HCT116 (cell line): ENCODE data around the gene CIROP. TPM values are rescaled to one million over a fixed set of nuclear protein-coding genes. Genes with fewer than 3 reads are reported as not detected.
A peak's percentile ranks its signal among the peaks of the same experiment; 100 is the strongest.

Experiments used
- ATAC-seq: fragments of 200-7000 bp; cut with Tn5 transposase; 2 replicates; pipeline ENCODE4 v1.9.1; 2020; ENCODE audit warnings: mild to moderate bottlenecking, moderate library complexity
- BruUV-seq: library from RNA; stranded (reverse); fragments of 400-500 nt; replicated peaks from 2 replicates; lab custom pipeline; 2021; lab: Mats Ljungman, UMichigan
- CTCF ChIA-PET: fragments of 300-600 bp; sonication (Branson Sonifier 250); formaldehyde crosslinking; loops from one replicate; lab custom pipeline; 2021; ENCODE audit warnings: antibody characterized with exemption; lab: Charles Lee
- POLR2A ChIA-PET: fragments of 300-600, 350-600 bp; sonication (Branson Sonifier 250); formaldehyde crosslinking; loops from one replicate; lab custom pipeline; 2021; ENCODE audit warnings: antibody characterized with exemption; lab: Charles Lee
- RAD21 ChIA-PET, 2 experiments: fragments of 300-600 bp; sonication (Branson Sonifier 250); formaldehyde crosslinking; loops; one replicate each; lab custom pipeline; 2023; ENCODE audit warnings: low total read pairs in 2 of 2; ENCODE audit not compliant: uncharacterized antibody in 2 of 2, unreplicated experiment in 2 of 2, low non-redundant PET in 1 of 2; lab: Charles Lee
- DNase-seq: peaks from one replicate; pipeline ENCODE4 v3.0.0-alpha.2; 2010; ENCODE audit warnings: low read depth, low spot score
- H2AFZ ChIP-seq: fragments of 200-600 bp; shearing (Covaris generic), sonication (generic); 2 replicates; pipeline ENCODE4 v1.6.1; 2017; ENCODE audit warnings: low read depth, mixed run types, mixed read lengths, antibody characterized with exemption, low read length; ENCODE audit not compliant: poor library complexity, severe bottlenecking
- H3K27ac ChIP-seq: 2 replicates; pipeline ENCODE4 v1.5.1; 2012; ENCODE audit warnings: low read depth, low read length
- H3K27me3 ChIP-seq: fragments of 200-600 bp; sonication (generic); 2 replicates; pipeline ENCODE4 v1.6.1; 2016; ENCODE audit warnings: mixed run types, low read length, mixed read lengths; ENCODE audit not compliant: insufficient read depth
- H3K36me3 ChIP-seq, 2 experiments: fragments of 200-500 bp in 1 of 2; fragments of 200-600 bp in 1 of 2; sonication (Bioruptor generic) in 1 of 2; sonication (generic) in 1 of 2; 2 replicates each; pipeline versions ENCODE4 v1.5.1 to v1.6.1; 2014 to 2016; ENCODE audit warnings: low read length in 2 of 2, inconsistent platforms in 1 of 2, mixed read lengths in 1 of 2, mixed run types in 1 of 2; ENCODE audit not compliant: insufficient read depth in 2 of 2, control insufficient read depth in 1 of 2
- H3K4me1 ChIP-seq, 2 experiments: fragments of 200-600 bp in 1 of 2; sonication (generic) in 1 of 2; 2 replicates each; pipeline versions ENCODE4 v1.5.1 to v1.6.1; 2012 to 2017; ENCODE audit warnings: low read length in 2 of 2, inconsistent platforms in 1 of 2, mild to moderate bottlenecking in 1 of 2, mixed read lengths in 1 of 2, mixed run types in 1 of 2, moderate library complexity in 1 of 2; ENCODE audit not compliant: insufficient read depth in 2 of 2, control insufficient read depth in 1 of 2
- H3K4me2 ChIP-seq: fragments of 200-600 bp; sonication (generic); 2 replicates; pipeline ENCODE4 v1.6.1; 2017; ENCODE audit warnings: mixed run types, low read length, mixed read lengths
- H3K4me3 ChIP-seq, 2 experiments: fragments of 200-600 bp in 1 of 2; sonication (generic) in 1 of 2; replicated peaks in 1 of 2; 2 replicates each; pipeline ENCODE4 v1.5.1; 2011 to 2016; ENCODE audit warnings: low read length in 2 of 2, control low read depth in 1 of 2, low read depth in 1 of 2, mild to moderate bottlenecking in 1 of 2, mixed read lengths in 1 of 2, mixed run types in 1 of 2
- H3K79me2 ChIP-seq: fragments of 200-600 bp; sonication (generic); 2 replicates; pipeline ENCODE4 v1.6.1; 2017; ENCODE audit warnings: mild to moderate bottlenecking, mixed run types, low read length, moderate library complexity, mixed read lengths; ENCODE audit not compliant: insufficient read depth
- H3K9ac ChIP-seq: fragments of 200-600 bp; sonication (generic); 2 replicates; pipeline ENCODE4 v1.6.1; 2016; ENCODE audit warnings: low read length, mixed read lengths
- H3K9me2 ChIP-seq: fragments of 200-600 bp; sonication (generic), shearing (Covaris generic); 2 replicates; pipeline ENCODE4 v1.6.1; 2017; ENCODE audit warnings: mixed run types, mild to moderate bottlenecking, moderate library complexity; ENCODE audit not compliant: insufficient read depth
- H3K9me3 ChIP-seq, 2 experiments: fragments of 200-500 bp in 1 of 2; fragments of 200-600 bp in 1 of 2; sonication (Bioruptor generic) in 1 of 2; sonication (generic) in 1 of 2; 2 replicates each; pipeline ENCODE4 v1.6.1; 2014 to 2017; ENCODE audit warnings: low read length in 2 of 2, mixed read lengths in 2 of 2, inconsistent platforms in 1 of 2, low read depth in 1 of 2, mild to moderate bottlenecking in 1 of 2, mixed run types in 1 of 2, moderate library complexity in 1 of 2; ENCODE audit not compliant: control insufficient read depth in 1 of 2, insufficient read depth in 1 of 2
- H4K20me1 ChIP-seq: fragments of 200-600 bp; sonication (generic), shearing (Covaris generic); 2 replicates; pipeline ENCODE4 v1.6.1; 2017; ENCODE audit warnings: mixed run types, mild to moderate bottlenecking, moderate library complexity; ENCODE audit not compliant: insufficient read depth
- CBX3 ChIP-seq: IDR thresholded peaks from 2 replicates; pipeline ENCODE4 v1.6.1; 2012; ENCODE audit warnings: low read depth
- CEBPB ChIP-seq: IDR thresholded peaks from 2 replicates; pipeline ENCODE4 v1.6.1; 2012; ENCODE audit warnings: low read depth
- EGR1 ChIP-seq: IDR thresholded peaks from 2 replicates; pipeline ENCODE4 v1.6.1; 2012; ENCODE audit warnings: low read depth
- ELF1 ChIP-seq: IDR thresholded peaks from 2 replicates; pipeline ENCODE4 v1.6.1; 2012; ENCODE audit warnings: low read depth, borderline replicate concordance
- EZH2 ChIP-seq: fragments of 200-600 bp; sonication (generic); IDR thresholded peaks from 2 replicates; pipeline ENCODE4 v1.6.1; 2017; ENCODE audit warnings: antibody characterized with exemption, mixed run types
- EZH2phosphoT487 ChIP-seq: fragments of 200-600 bp; IDR thresholded peaks from 2 replicates; pipeline ENCODE4 v1.6.1; 2018; ENCODE audit warnings: antibody characterized with exemption, borderline replicate concordance
- FOSL1 ChIP-seq: IDR thresholded peaks from 2 replicates; pipeline ENCODE4 v1.6.1; 2012; ENCODE audit warnings: low read depth
- POLR2A ChIP-seq: IDR thresholded peaks from 2 replicates; pipeline ENCODE4 v1.7.0; 2011; ENCODE audit warnings: borderline replicate concordance; ENCODE audit not compliant: insufficient read depth, insufficient read length; ENCODE audit errors: extremely low read depth
- POLR2AphosphoS5 ChIP-seq: IDR thresholded peaks from 2 replicates; pipeline ENCODE4 v1.6.1; 2011; ENCODE audit warnings: mild to moderate bottlenecking, low read depth, low read length, moderate library complexity
- RAD21 ChIP-seq: IDR thresholded peaks from 2 replicates; pipeline ENCODE4 v1.6.1; 2012; ENCODE audit warnings: low read depth, mild to moderate bottlenecking
- SIN3A ChIP-seq: IDR thresholded peaks from 2 replicates; pipeline ENCODE4 v1.6.1; 2012; ENCODE audit warnings: low read depth
- SP1 ChIP-seq: IDR thresholded peaks from 2 replicates; pipeline ENCODE4 v1.6.1; 2012; ENCODE audit warnings: low read depth
- SRF ChIP-seq: IDR thresholded peaks from 2 replicates; pipeline ENCODE4 v1.6.1; 2012; ENCODE audit warnings: low read depth
- TCF7L2 ChIP-seq: IDR thresholded peaks from 2 replicates; pipeline ENCODE4 v1.7.0; 2011; ENCODE audit warnings: borderline replicate concordance, inconsistent platforms; ENCODE audit not compliant: insufficient read depth, insufficient read length; ENCODE audit errors: extremely low read depth
- YY1 ChIP-seq: IDR thresholded peaks from 2 replicates; pipeline ENCODE4 v1.6.1; 2011; ENCODE audit warnings: low read length, low read depth, moderate library complexity, mild to moderate bottlenecking; ENCODE audit not compliant: insufficient replicate concordance; ENCODE audit errors: extremely low read depth
- ZFX ChIP-seq: fragments of 450-650 bp; IDR thresholded peaks from 2 replicates; pipeline ENCODE4 v1.6.1; 2017
- ZNF274 ChIP-seq: fragments of 200-500 bp; sonication (Bioruptor generic); IDR thresholded peaks from 2 replicates; pipeline ENCODE4 v1.6.1; 2014; ENCODE audit warnings: mild to moderate bottlenecking, low read depth, low read length, inconsistent platforms
- intact Hi-C: fragments of 100-400 bp; cut with micrococcal nuclease; formaldehyde crosslinking; loops from 2 replicates; pipeline ENCODE4 v1.10.0; 2022
- total RNA-seq: library from RNA; stranded (reverse); gene quantifications from one replicate; pipeline ENCODE4 v1.2.1, GENCODE V29; 2021; ENCODE audit not compliant: unreplicated experiment
- TF ChIP-seq, protein P1 (sequence below), 3 experiments: fragments of 200-600 bp in 1 of 3; sonication (generic) in 1 of 3; IDR thresholded peaks in 2 of 3; conservative IDR thresholded peaks in 1 of 3; 2 replicates each; pipeline ENCODE4 v1.5.1; 2012 to 2017; ENCODE audit warnings: low read depth in 2 of 3, low read length in 2 of 3, antibody characterized with exemption in 1 of 3, borderline replicate concordance in 1 of 3, control low read depth in 1 of 3, mild to moderate bottlenecking in 1 of 3, mixed read lengths in 1 of 3, mixed run types in 1 of 3, moderate library complexity in 1 of 3; ENCODE audit not compliant: insufficient read depth in 1 of 3
- TF ChIP-seq, protein P2 (sequence below): IDR thresholded peaks from 2 replicates; pipeline ENCODE4 v1.6.1; 2011; ENCODE audit warnings: mild to moderate bottlenecking, low read length, moderate library complexity; ENCODE audit not compliant: insufficient replicate concordance; ENCODE audit errors: extremely low read depth
- TF ChIP-seq, protein P3 (sequence below): IDR thresholded peaks from 2 replicates; pipeline ENCODE4 v1.6.1; 2012

The CIROP gene
- total RNA-seq, 1 experiment from 2014 or later: not detected

DNA sequence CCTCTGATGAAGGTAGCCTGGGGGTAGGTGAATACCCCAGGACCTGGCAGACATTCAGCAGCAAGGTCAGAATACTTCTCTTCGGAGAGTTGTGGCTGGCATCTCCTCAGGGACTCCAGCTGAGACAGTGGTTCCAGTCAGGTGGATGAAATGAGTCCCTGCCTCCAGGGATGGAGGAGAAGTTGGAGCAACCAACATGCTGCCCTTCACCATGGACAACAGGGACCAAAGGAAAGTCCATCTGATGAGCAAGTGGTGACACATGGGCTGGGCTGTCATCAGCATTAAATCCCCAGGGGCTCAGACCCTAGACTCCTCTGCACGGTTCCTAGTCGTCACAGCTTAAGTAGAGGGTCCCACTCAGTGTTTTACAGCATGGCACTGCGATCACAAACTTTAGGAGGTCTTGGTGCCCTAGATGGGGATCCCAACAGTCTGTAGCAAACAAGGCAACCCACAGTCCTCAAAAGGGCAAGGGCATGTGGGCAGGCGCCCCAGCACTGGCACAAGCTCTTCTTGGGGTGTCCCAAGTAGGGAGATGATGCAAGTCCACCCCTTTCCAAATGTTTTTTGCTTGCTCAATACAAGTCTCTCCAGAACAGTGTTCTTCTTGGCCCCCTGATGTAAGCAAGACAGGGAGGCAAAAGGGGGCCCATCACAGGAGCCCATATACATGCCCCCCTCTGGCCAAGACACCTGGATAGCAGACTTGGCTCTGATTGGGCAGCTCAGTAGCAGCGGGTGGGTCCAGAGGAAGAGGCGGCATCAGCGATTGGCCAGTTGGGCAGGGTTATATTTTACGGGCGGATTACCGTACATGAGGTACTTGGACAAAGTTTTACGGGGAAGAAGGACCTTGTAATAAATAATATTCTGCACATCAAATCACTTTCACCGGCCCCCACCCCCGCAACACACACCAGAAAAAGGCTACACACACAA lies 36.7 kb downstream of the CIROP start:
- peaks cover 66% of the 10 kb centered on the region for H3K79me2 ChIP-seq
- no peak overlapping the region for H3K9ac ChIP-seq
- BruUV-seq: no TSS peak
- no peaks in the 10 kb centered on the region for H4K20me1 ChIP-seq
- peaks cover 31 to 41% of the 10 kb centered on the region in 2 experiments for H3K4me1 ChIP-seq
- no peaks in the 10 kb centered on the region for H3K9me3 ChIP-seq
- CTCF ChIA-PET: interaction anchor here (0.7 to 1.8 kb wide), 42 partner anchors 9 to 511 kb away, joined by 3 to 64 read pairs (median 6); partner anchors contain the start of genes ACIN1, AJUBA, C14orf119 and CDH24
- no peak overlapping the region for H3K4me3 ChIP-seq
- intact Hi-C loops: loop anchor here (2.0 kb wide), 1 partner anchor 27 kb away; the partner anchor contains the start of genes ACIN1 and C14orf119
- POLR2A ChIA-PET: interaction anchor here (0.8 to 1.9 kb wide), 7 partner anchors 10 to 239 kb away, joined by 3 to 19 read pairs (median 5); partner anchors contain the start of genes ACIN1, BCL2L2 and C14orf119
- no peak overlapping the region for H2AFZ ChIP-seq
- no peaks in the 10 kb centered on the region for H3K9me2 ChIP-seq
- DNase-seq (no peak), ATAC-seq (no peak)
- RAD21 ChIA-PET: interaction anchor here (0.6 to 1.2 kb wide), 10 partner anchors 10 to 85 kb away, joined by 3 to 5 read pairs (median 3); partner anchors contain the start of genes ACIN1 (in 2 of the 2), C14orf119 (in 1 of the 2) and CDH24 (in 1 of the 2)
- peak overlapping the region; percentile 17 for H3K4me2 ChIP-seq
- TF ChIP-seq, protein P1, sequence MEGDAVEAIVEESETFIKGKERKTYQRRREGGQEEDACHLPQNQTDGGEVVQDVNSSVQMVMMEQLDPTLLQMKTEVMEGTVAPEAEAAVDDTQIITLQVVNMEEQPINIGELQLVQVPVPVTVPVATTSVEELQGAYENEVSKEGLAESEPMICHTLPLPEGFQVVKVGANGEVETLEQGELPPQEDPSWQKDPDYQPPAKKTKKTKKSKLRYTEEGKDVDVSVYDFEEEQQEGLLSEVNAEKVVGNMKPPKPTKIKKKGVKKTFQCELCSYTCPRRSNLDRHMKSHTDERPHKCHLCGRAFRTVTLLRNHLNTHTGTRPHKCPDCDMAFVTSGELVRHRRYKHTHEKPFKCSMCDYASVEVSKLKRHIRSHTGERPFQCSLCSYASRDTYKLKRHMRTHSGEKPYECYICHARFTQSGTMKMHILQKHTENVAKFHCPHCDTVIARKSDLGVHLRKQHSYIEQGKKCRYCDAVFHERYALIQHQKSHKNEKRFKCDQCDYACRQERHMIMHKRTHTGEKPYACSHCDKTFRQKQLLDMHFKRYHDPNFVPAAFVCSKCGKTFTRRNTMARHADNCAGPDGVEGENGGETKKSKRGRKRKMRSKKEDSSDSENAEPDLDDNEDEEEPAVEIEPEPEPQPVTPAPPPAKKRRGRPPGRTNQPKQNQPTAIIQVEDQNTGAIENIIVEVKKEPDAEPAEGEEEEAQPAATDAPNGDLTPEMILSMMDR (IDR thresholded peaks at IDR 0.05 in 2 of 3, conservative IDR thresholded peaks at IDR 0.05 in 1 of 3; ENCODE audit: borderline replicate concordance in 1 of 3, insufficient read depth in 1 of 3, low read depth in 2 of 3, low read length in 2 of 3): no peak
- TF ChIP-seq, protein P2, sequence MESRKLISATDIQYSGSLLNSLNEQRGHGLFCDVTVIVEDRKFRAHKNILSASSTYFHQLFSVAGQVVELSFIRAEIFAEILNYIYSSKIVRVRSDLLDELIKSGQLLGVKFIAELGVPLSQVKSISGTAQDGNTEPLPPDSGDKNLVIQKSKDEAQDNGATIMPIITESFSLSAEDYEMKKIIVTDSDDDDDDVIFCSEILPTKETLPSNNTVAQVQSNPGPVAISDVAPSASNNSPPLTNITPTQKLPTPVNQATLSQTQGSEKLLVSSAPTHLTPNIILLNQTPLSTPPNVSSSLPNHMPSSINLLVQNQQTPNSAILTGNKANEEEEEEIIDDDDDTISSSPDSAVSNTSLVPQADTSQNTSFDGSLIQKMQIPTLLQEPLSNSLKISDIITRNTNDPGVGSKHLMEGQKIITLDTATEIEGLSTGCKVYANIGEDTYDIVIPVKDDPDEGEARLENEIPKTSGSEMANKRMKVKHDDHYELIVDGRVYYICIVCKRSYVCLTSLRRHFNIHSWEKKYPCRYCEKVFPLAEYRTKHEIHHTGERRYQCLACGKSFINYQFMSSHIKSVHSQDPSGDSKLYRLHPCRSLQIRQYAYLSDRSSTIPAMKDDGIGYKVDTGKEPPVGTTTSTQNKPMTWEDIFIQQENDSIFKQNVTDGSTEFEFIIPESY: no peak
- TF ChIP-seq, protein P3, sequence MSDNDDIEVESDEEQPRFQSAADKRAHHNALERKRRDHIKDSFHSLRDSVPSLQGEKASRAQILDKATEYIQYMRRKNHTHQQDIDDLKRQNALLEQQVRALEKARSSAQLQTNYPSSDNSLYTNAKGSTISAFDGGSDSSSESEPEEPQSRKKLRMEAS: no peak
- no peak for TF ChIP-seq SP1
- no peak for TF ChIP-seq TCF7L2
- TF ChIP-seq POLR2AphosphoS5: no peak
- no peak for TF ChIP-seq CBX3
- TF ChIP-seq RAD21: no peak
- no peak for TF ChIP-seq EGR1
- TF ChIP-seq YY1: no peak
- no peak for TF ChIP-seq ELF1
- no peak for TF ChIP-seq ZNF274
- TF ChIP-seq SIN3A: no peak
- no peak for TF ChIP-seq SRF
- TF ChIP-seq POLR2A: no peak
- TF ChIP-seq CEBPB: no peak
- TF ChIP-seq EZH2: no peak
- TF ChIP-seq EZH2phosphoT487: no peak
- no peak for TF ChIP-seq FOSL1
- TF ChIP-seq ZFX: no peak
- peaks cover 41 to 61% of the 10 kb centered on the region in 2 experiments for H3K36me3 ChIP-seq
- no peaks in the 10 kb centered on the region for H3K27me3 ChIP-seq
- H3K27ac ChIP-seq: peak overlapping the region; percentile 11; the same call in 1 of the 2 replicates
